GM11168 (cell line): ENCODE data around the gene CYP46A1.

Source experiments
- in situ Hi-C: fragments of 300-500 bp; cut with MboI; formaldehyde crosslinking; loops from one replicate; pipeline ENCODE4 v1.12.0; 2022; ENCODE audit warnings: low sequenced_read_pairs; ENCODE audit not compliant: unreplicated experiment

CYP46A1 gene

GRCh38 chr14:99768381-99768780 is 84.3 kb downstream of the CYP46A1 start:
- in situ Hi-C loops: no loop called here

DNA sequence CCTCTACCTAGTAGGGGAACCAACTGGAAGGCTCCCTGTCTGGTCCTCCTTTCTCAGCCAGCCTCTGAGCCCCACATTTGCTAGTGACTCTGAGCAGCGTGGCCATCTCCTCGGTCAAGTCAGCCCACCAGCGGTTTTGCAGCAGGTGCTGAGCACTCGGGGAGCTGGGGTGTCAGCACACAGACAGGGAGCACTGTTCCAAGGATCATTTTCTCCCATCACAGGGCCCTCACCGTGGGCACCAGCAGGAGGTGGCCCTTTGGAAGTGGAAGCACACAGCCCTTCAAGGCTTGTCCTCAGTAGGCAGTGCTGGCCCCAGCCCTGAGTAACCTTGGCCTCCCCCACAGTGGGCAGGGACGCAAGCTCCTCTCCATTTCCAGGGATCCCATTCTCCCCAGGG is 85.0 kb downstream of the CYP46A1 start:
- in situ Hi-C loops: no loop called here

GRCh38 chr14:99769799-99770198 is 85.7 kb downstream of the CYP46A1 start:
- in situ Hi-C loops: no loop called here

DNA sequence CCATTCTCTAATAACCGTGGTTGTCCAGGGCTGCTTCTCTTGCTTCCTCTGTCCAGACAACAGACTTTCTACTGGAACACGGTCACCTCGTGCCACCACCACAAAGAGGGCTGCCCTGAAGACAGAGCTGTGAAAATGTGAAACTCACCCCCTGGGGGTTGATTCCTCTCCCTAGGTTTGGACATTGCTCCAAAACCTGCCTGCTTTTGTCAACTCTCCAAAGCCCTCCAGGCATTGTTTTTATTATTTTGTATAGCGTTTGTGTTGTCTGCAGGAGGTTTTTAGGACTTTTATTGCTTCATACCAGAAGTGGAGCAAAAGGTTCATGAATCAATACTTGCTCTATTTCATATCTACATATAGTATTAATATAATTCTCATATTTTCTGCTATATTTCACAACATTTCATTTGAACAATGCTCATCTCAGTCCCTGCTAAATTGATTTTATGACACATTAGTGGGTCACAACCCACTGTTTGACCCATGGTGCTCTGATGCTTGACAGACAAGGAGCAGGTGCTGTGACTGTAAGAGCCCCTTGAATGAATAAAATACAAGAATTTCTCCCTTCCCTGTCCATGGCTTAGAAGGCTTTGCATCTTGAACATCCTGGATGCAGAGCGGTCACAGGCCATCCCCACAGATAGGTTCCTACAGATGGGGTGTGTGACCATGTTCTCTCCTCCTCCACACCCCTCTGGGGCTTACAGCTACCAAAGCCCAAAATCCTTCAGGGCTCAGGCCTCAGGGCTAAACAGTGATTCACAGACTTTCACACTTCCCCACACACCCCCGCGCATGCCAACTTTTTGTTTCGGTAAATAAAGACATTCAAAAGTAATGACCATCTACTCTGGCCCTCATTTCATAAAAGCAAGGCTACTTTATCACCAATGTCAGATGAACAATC is 88.5 kb downstream of the CYP46A1 start:
- in situ Hi-C loops: no loop called here

DNA sequence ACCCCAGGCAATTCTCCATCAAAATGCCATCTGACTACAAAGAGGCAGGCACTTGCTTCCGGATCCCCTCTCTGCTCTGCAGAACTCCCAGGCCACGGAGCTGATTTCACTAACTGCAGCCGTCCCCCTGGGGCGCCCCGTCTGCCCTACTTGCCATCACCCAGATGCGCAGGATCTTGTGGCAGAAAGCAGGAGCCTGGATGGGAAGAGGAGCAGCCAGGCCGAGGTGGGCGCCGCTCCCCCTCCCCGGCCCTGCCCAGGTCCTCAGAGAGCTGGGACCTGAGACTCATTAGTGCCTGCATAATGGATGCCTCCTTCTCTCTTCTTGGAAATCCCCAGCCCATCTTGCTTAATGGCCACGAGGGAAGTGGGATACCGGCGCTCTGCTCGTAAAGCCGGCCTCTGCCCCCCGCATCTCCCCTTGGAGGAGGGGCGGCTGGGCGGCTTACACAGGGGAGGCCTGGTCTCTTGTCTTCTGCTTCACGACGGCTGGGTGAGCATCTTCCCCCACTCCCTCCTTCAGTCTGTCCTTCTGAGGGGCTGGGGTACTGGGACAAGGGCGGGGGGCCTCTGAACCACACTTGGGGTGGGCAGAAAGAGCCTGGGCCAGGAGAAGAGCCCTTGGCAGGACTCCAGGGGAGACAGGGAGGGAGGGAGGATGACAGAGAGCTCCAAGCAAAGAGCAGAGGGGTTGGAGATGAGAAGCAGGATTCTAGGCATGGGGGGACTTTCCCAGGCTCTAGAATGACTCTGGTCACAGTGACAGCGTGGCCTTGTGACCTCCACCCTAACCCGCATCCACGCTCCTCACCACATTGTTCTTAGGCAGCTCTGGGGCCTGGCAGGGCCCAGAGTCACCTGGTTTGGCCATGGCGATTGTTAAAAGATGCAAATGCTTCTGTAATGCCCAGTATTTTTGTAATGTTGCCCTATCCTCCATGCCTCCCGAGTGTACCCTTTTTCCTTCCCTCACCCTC is 89.7 kb downstream of the CYP46A1 start:
- in situ Hi-C loops: no loop called here

DNA sequence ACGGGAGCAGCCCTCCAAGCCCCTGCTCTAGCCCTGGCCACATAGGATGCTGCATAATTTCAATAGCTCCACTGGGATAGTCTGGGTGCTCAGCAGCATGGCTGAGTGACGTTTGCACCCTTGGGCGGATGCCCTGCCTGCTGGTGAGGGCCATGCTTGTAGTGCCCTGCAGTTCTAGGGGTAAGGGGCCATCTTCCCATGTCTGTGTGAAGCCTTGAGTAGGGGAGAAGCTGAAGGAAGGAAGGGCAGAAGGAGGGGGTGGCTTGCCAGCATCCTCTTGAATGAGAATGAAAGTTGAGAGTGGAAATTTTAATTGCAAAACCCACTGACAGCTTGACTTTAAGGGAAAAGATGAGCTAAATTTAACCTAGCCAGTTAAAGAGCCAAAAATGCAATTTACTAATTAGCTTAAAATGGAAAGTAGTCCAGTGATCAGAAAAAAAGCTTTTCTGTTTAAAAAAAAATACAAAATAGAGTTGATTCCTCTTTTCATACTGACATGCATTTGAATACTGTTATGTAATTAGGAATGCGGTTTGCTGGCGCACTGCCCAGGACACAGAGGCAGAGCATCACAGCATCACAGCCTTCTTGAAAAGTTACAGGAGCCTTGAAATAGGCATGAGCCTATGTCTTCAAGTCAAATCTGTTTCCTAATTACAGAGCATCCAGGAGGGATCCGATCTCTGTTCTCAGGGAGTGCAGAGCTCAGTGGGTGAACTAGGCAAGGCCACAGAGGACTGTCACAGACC is 90.6 kb downstream of the CYP46A1 start:
- in situ Hi-C loops: no loop called here

DNA sequence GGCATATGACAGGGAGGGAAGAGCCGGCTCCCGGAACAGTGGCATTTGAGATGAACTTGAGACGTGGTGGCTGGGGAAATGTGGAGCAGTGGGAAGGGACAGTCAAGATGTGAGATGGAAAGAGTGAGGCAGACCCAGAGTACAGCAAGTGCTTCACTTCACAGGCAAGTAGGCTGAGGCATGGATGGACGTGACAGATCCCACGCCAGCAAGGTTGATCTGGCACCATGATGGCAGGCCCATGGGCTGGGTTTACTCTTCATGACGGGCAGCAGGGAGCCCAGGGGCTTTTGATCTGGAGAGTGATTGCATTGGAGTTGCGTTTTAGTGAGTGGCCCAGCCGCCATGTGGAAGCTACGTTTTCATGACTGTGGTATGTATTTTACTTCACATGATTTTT is 91.3 kb downstream of the CYP46A1 start:
- in situ Hi-C loops: no loop called here
